SJSA1 (cell line): ENCODE data around the gene KIF3B. TPM values are rescaled to one million over a fixed set of nuclear protein-coding genes. Genes with fewer than 3 reads are reported as not detected.
A peak's percentile ranks its signal among the peaks of the same experiment; 100 is the strongest.
"Not testable (repeated sequence)": the region's sequence is repeated elsewhere in the genome, so short reads cannot be mapped to it uniquely, and the experiment has no call there.

Source experiments
- DNase-seq, 2 experiments: peaks; one replicate each; pipeline ENCODE4 v3.0.0-alpha.2; 2015 to 2020; ENCODE audit warnings: low spot score in 2 of 2, low read depth in 1 of 2
- H3K27ac ChIP-seq: fragments of 250-450 bp; sonication (Bioruptor Pico); 2 replicates; pipeline ENCODE4 v1.5.1; 2020; ENCODE audit warnings: mild to moderate bottlenecking, moderate library complexity
- H3K27me3 ChIP-seq: fragments of 250-450 bp; sonication (Bioruptor Pico); replicated peaks from 2 replicates; pipeline ENCODE4 v1.5.1; 2020; ENCODE audit warnings: mild to moderate bottlenecking, moderate library complexity
- H3K36me3 ChIP-seq: fragments of 250-450 bp; sonication (Bioruptor Pico); 2 replicates; pipeline ENCODE4 v1.5.1; 2020; ENCODE audit warnings: mild to moderate bottlenecking
- H3K4me1 ChIP-seq: fragments of 250-450 bp; sonication (Bioruptor Pico); replicated peaks from 2 replicates; pipeline ENCODE4 v1.6.1; 2021; ENCODE audit warnings: mild to moderate bottlenecking
- H3K4me3 ChIP-seq: fragments of 250-450 bp; sonication (Bioruptor Pico); 2 replicates; pipeline ENCODE4 v1.5.1; 2020; ENCODE audit warnings: mild to moderate bottlenecking
- H3K9me3 ChIP-seq: fragments of 250-450 bp; sonication (Bioruptor Pico); replicated peaks from 2 replicates; pipeline ENCODE4 v1.5.1; 2020; ENCODE audit warnings: mild to moderate bottlenecking
- total RNA-seq: library from RNA; depleted of rRNA; stranded (reverse); fragments of >200 nt; shearing (Covaris generic); gene quantifications from 2 replicates; pipeline ENCODE4 v1.2.3, GENCODE V29; 2014

The KIF3B gene
- total RNA-seq, 1 experiment from 2014 or later: 15.7 TPM

GRCh38 chr20:32336918-32337347 lies 59.5 kb downstream of the KIF3B start:
- Histone ChIP-seq H3K27me3 (no peaks in the 10 kb centered on the region), H3K36me3 (peaks cover 10% of the 10 kb centered on the region), H3K9me3 (no peaks in the 10 kb centered on the region), H3K4me3 (no peak overlapping the region), H3K4me1 (peaks cover 22% of the 10 kb centered on the region), H3K27ac (no peak overlapping the region)
- peak in 1 of 2 experiments; percentile 52 for DNase-seq

GRCh38 chr20:32337937-32338661 lies 60.6 kb downstream of the KIF3B start:
- H3K27ac ChIP-seq: no peak overlapping the region
- DNase-seq: no peak
- H3K9me3 ChIP-seq: no peaks in the 10 kb centered on the region
- peaks cover 2% of the 10 kb centered on the region for H3K36me3 ChIP-seq
- no peaks in the 10 kb centered on the region for H3K27me3 ChIP-seq
- H3K4me1 ChIP-seq: peaks cover 17% of the 10 kb centered on the region
- no peak overlapping the region for H3K4me3 ChIP-seq

DNA sequence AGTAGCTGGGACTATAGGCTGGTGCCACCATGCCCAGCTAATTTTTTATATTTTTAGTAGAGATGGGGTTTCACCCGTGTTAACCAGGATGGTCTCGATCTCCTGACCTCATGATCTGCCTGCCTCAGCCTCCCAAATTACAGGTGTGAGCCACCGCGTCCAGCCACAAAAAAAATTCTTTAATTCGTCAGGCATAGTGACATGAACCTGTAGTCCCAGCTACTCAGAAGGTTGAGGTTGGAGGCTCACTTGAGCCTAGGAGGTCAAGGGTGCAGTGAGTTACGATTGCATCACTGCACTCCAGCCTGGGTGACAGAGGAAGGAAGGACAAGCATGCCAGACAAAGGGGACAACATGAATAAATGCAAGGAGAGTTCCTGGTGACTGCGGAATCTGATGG lies 61.2 kb downstream of the KIF3B start:
- no peak overlapping the region for H3K4me3 ChIP-seq

DNA sequence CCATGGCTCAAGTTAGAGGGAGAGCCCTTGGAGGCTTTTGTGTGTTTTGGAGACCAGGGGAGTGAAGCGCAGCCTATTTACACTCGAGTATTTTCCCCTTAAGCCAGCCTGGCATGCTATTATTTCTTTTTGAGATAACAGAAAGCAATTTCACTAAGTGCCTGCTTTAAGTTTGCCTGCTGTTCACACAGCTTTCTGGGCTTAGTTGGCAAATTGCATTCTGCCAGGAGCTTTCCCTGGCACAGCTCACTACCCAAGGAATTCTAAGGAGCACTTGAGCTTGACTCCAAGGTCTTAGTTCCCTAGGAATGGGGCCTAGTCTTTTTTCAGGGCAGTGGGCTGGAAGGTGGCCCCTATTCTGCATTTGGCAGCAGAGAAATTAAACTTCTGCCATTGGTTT lies 61.7 kb downstream of the KIF3B start:
- no peak for DNase-seq

More for the DNA sequence above, 61.2 kb downstream of the KIF3B start:
- H3K9me3 ChIP-seq: no peaks in the 10 kb centered on the region
- no peak overlapping the region for H3K27ac ChIP-seq
- no peaks in the 10 kb centered on the region for H3K27me3 ChIP-seq
- H3K4me1 ChIP-seq: peaks cover 14% of the 10 kb centered on the region
- H3K36me3 ChIP-seq: no peaks in the 10 kb centered on the region
- no peak for DNase-seq

DNA sequence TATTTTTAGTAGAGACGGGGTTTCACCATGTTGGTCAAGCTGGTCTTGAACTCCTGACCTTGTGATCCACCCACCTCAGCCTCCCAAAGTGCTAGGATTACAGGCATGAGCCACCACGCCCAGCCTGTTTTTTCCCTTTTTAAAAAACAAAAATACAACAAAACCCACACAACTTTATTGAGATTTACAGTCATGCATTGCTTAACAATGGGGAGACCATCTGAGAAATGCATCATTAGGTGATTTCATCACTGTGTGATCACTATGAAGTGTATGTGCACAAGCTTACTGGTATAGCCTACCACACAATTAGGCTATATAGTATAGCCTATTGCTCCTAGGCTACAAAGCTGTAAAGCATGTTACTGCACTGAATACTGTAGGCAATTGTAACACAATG lies 63.6 kb downstream of the KIF3B start:
- not testable (repeated sequence) for H3K27me3 ChIP-seq, H3K36me3 ChIP-seq, DNase-seq, H3K9me3 ChIP-seq, H3K4me3 ChIP-seq, H3K27ac ChIP-seq
- H3K4me1 ChIP-seq: peaks cover 18% of the 10 kb centered on the region

More for the DNA sequence above, 61.7 kb downstream of the KIF3B start:
- Histone ChIP-seq H3K4me3 (no peak overlapping the region), H3K27me3 (no peaks in the 10 kb centered on the region), H3K9me3 (no peaks in the 10 kb centered on the region), H3K4me1 (peaks cover 14% of the 10 kb centered on the region), H3K36me3 (no peaks in the 10 kb centered on the region), H3K27ac (no peak overlapping the region)

- DNase-seq: no peak
- Histone ChIP-seq H3K36me3 (no peaks in the 10 kb centered on the region), H3K4me3 (no peak overlapping the region), H3K27me3 (no peaks in the 10 kb centered on the region), H3K27ac (no peak overlapping the region), H3K9me3 (no peaks in the 10 kb centered on the region), H3K4me1 (peaks cover 15% of the 10 kb centered on the region)
These were observed 66.0 kb downstream of the KIF3B start for GRCh38 chr20:32343439-32343838.

GRCh38 chr20:32344835-32345506 lies 67.5 kb downstream of the KIF3B start:
- no peaks in the 10 kb centered on the region for H3K27me3 ChIP-seq
- peaks cover 15% of the 10 kb centered on the region for H3K4me1 ChIP-seq
- no peak overlapping the region for H3K27ac ChIP-seq
- H3K4me3 ChIP-seq: no peak overlapping the region
- no peak for DNase-seq
- H3K36me3 ChIP-seq: no peaks in the 10 kb centered on the region
- H3K9me3 ChIP-seq: no peaks in the 10 kb centered on the region

DNA sequence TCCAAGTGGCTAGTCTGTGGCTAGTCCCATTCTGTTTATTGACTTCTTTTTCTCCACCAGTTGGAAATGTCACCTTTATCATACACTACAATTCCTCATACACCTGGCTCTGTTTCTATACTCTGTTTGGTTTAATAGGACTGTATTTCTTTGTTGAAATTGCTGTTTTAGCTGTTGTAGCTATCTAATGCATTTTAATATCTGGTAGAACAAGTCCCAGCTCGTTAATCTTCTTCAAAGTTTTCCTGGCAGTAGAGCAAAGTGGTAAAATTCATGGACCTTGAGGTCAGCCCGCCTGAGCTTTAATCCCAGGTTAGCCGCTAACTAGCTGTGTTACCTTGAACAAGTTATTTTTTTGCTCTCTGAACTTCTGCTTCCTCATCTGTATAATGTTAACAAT lies 70.8 kb downstream of the KIF3B start:
- Histone ChIP-seq H3K36me3 (no peaks in the 10 kb centered on the region), H3K4me3 (no peak overlapping the region), H3K4me1 (0 out of 2 replicates have a peak, but pooled peaks cover 5% of the 10 kb centered on the region), H3K27me3 (no peaks in the 10 kb centered on the region), H3K9me3 (no peaks in the 10 kb centered on the region), H3K27ac (no peak overlapping the region)
- DNase-seq: no peak

DNA sequence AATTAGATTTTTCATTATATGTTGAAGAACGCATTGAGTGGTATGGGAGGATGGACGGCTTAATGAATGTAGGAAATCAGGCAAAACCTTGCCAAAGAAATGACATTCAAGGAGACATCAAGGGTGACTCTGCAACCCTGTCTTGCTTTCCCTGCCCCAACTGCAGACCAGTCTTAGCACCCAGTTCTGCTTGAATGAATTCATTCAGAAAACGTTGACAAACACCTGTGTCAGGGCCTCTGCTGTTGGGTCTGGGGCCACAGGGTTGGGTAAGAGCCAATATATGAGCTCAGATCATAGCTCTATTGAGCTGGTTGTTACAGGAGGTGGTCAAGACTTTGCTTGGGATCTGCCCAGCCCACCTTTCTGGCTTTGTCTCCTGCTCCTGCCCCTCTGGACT lies 73.0 kb downstream of the KIF3B start:
- no peak for DNase-seq
- no peaks in the 10 kb centered on the region for H3K36me3 ChIP-seq
- H3K4me1 ChIP-seq: peaks cover 16% of the 10 kb centered on the region
- H3K27me3 ChIP-seq: no peaks in the 10 kb centered on the region
- H3K27ac ChIP-seq: no peak overlapping the region
- no peaks in the 10 kb centered on the region for H3K9me3 ChIP-seq
- no peak overlapping the region for H3K4me3 ChIP-seq

DNA sequence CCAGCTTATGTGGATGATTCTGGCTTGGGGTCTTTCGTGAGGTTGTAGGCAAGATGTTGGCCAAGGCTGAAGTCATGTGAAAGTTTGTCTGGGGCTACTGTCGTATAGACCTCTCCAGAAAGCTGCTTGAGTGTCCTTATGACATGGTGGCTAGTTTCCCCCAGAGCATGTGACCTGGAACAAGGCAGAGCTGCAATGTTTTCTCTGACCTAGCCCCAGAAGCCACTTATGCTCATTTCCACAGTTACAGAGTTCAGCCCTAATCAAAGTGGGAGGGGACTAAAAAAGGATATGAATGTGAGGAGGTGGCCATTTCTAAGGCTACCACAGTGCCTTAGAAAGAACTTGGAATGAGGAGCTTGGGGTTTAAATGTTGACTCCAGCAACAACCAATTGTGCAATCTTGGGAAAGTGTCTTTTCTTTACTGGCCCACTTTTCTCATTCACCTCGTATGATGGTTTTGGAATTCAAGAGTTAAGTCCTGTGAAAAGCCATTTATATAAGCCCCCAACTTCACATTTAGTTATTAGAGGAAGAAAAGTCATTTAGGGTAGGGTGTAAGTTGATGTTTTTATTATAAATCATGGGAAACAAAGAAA lies 74.8 kb downstream of the KIF3B start:
- no peak overlapping the region for H3K4me3 ChIP-seq
- no peaks in the 10 kb centered on the region for H3K36me3 ChIP-seq
- H3K27ac ChIP-seq: no peak overlapping the region
- H3K9me3 ChIP-seq: no peaks in the 10 kb centered on the region
- H3K4me1 ChIP-seq: peaks cover 34% of the 10 kb centered on the region
- no peaks in the 10 kb centered on the region for H3K27me3 ChIP-seq
- no peak for DNase-seq

- no peaks in the 10 kb centered on the region for H3K27me3 ChIP-seq
- peak overlapping the region; percentile 72 for H3K27ac ChIP-seq
- H3K4me3 ChIP-seq: no peak overlapping the region
- DNase-seq: no peak
- H3K4me1 ChIP-seq: peaks cover 40% of the 10 kb centered on the region
- peaks cover 2% of the 10 kb centered on the region for H3K36me3 ChIP-seq
- H3K9me3 ChIP-seq: no peaks in the 10 kb centered on the region
These were observed 76.5 kb downstream of the KIF3B start for GRCh38 chr20:32353848-32354496.

DNA sequence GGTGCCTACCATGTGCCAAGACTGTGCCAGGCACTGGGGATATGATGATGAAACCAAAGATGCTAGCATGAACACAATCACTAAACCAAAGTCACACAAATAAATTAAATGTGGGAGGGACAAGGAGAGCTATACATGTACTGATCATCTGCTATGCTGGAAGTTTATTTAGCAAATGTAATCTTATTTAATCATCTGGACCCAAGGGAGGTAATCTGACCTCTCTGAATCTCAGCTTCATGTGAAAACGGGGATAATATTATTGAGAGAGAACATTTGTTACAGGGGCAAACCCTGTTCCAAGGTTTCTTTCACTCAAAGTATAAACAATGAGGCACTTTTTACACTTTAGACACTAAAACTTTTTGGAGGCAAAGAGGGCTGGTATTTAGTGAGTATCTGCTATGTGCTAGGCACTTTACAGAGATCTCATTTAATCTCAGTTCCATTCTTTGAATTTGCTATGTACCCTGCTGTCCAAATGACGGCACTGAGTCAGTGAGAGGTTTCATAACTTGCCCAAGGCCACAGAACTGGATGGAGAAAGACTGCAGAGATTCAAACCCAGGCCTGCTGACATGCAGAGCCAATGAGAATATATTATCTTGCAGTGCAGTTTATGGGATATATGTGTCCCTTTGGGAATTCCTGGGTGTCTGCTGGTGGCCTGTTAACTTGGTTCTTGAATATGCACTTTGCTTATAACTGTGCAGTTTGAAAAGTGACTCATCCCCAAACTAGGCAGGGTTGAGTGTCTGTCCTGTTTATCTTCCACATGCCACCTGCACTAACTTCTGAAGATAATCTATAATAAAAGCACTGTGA lies 77.4 kb downstream of the KIF3B start:
- H3K27ac ChIP-seq: peak overlapping the region; percentile 98
- H3K27me3 ChIP-seq: no peaks in the 10 kb centered on the region
- peaks cover 47% of the 10 kb centered on the region for H3K4me1 ChIP-seq
- peaks cover 10% of the 10 kb centered on the region for H3K36me3 ChIP-seq
- DNase-seq: peak; percentile 82 to 88
- no peaks in the 10 kb centered on the region for H3K9me3 ChIP-seq
- no peak overlapping the region for H3K4me3 ChIP-seq

DNA sequence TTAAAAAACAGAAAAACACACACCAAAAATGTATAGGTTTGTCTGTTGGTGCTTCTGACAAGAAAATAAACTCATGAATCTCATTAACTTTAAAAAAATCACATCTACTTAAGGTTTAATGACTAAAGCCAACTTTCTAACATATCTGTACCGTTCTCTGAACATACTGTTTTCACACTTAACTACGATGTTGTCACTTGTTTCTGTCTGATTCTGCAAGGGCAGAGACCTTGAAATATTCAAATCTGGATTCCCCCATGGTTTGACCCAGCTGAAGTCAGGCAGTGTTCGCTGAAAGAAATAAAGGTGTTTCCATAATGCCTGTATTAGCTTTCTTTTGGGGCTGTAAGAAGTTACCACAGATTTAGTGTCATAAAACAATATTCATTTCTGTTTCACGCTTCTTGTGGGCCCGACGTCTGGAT lies 78.0 kb downstream of the KIF3B start:
- DNase-seq: no peak

More for the DNA sequence above, 78.0 kb downstream of the KIF3B start:
- peak overlapping the region; percentile 98 for H3K27ac ChIP-seq
- H3K27me3 ChIP-seq: no peaks in the 10 kb centered on the region
- H3K9me3 ChIP-seq: no peaks in the 10 kb centered on the region
- H3K36me3 ChIP-seq: peaks cover 16% of the 10 kb centered on the region
- H3K4me1 ChIP-seq: peaks cover 53% of the 10 kb centered on the region
- no peak overlapping the region for H3K4me3 ChIP-seq
